GM23338 (cell line): ENCODE results near the gene BICRA. TPM values are rescaled to one million over a fixed set of nuclear protein-coding genes. Genes with fewer than 3 reads are reported as not detected.

Experiments used
- ATAC-seq: fragments of 200-7000 bp; cut with Tn5 transposase; 3 replicates; pipeline ENCODE4 v1.9.1; 2020
- DNase-seq: peaks from one replicate; pipeline ENCODE4 v3.0.0-alpha.2; 2015; ENCODE audit warnings: low spot score
- H2AFZ ChIP-seq: fragments of 200-600 bp; sonication (generic); 2 replicates; pipeline ENCODE4 v1.8.0; 2016; ENCODE audit warnings: antibody characterized with exemption, mild to moderate bottlenecking, moderate library complexity
- H3F3A ChIP-seq: fragments of 200-600 bp; sonication (generic); replicated peaks from 2 replicates; pipeline ENCODE4 v1.8.0; 2017; ENCODE audit warnings: antibody characterized with exemption, mixed run types, low read depth
- H3K27ac ChIP-seq: fragments of 200-600 bp; sonication (generic); 2 replicates; pipeline ENCODE4 v1.6.1; 2016; ENCODE audit warnings: low read depth
- H3K27me3 ChIP-seq: fragments of 200-600 bp; sonication (generic); 2 replicates; pipeline ENCODE4 v1.8.0; 2016; ENCODE audit warnings: mild to moderate bottlenecking, mixed run types, moderate library complexity; ENCODE audit not compliant: insufficient read depth
- H3K36me3 ChIP-seq: fragments of 200-600 bp; sonication (generic); 2 replicates; pipeline ENCODE4 v1.8.0; 2016; ENCODE audit warnings: mild to moderate bottlenecking; ENCODE audit not compliant: insufficient read depth
- H3K4me1 ChIP-seq: fragments of 200-600 bp; sonication (generic); 2 replicates; pipeline ENCODE4 v1.8.0; 2016; ENCODE audit warnings: mild to moderate bottlenecking, moderate library complexity; ENCODE audit not compliant: insufficient read depth
- H3K4me2 ChIP-seq: fragments of 200-600 bp; sonication (generic); 2 replicates; pipeline ENCODE4 v1.7.1; 2017; ENCODE audit warnings: mixed run types
- H3K4me3 ChIP-seq: fragments of 200-600 bp; sonication (generic); 2 replicates; pipeline ENCODE4 v1.6.1; 2016; ENCODE audit warnings: mixed run types
- H3K79me2 ChIP-seq: fragments of 200-600 bp; sonication (generic); replicated peaks from 2 replicates; pipeline ENCODE4 v1.8.0; 2017; ENCODE audit warnings: mild to moderate bottlenecking; ENCODE audit not compliant: insufficient read depth
- H3K9me2 ChIP-seq: fragments of 200-600 bp; sonication (generic); 2 replicates; pipeline ENCODE4 v1.8.0; 2017; ENCODE audit not compliant: insufficient read depth
- H4K20me1 ChIP-seq: fragments of 200-600 bp; sonication (generic); replicated peaks from 2 replicates; pipeline ENCODE4 v1.8.0; 2017; ENCODE audit warnings: mild to moderate bottlenecking; ENCODE audit not compliant: insufficient read depth
- H3K27ac Mint-ChIP-seq: 2 replicates; pipeline ENCODE4 v1.8.0; 2020; ENCODE audit warnings: inconsistent platforms, mild to moderate bottlenecking, moderate library complexity, mixed read lengths
- H3K27me3 Mint-ChIP-seq: 3 replicates; pipeline ENCODE4 v1.8.0; 2022; ENCODE audit warnings: low read depth, mild to moderate bottlenecking, moderate library complexity, mixed read lengths, inconsistent platforms; ENCODE audit not compliant: insufficient read depth, poor library complexity
- H3K36me3 Mint-ChIP-seq: 3 replicates; pipeline ENCODE4 v1.8.0; 2021; ENCODE audit warnings: low read depth, mild to moderate bottlenecking, inconsistent platforms, moderate library complexity, mixed read lengths
- H3K4me1 Mint-ChIP-seq: 3 replicates; pipeline ENCODE4 v1.8.0; 2020; ENCODE audit warnings: mild to moderate bottlenecking, inconsistent platforms, mixed read lengths
- H3K4me3 Mint-ChIP-seq: 3 replicates; pipeline ENCODE4 v1.8.0; 2021; ENCODE audit warnings: moderate library complexity, mild to moderate bottlenecking, inconsistent platforms, mixed read lengths
- H3K9me3 Mint-ChIP-seq: 3 replicates; pipeline ENCODE4 v1.8.0; 2020; ENCODE audit warnings: moderate library complexity, mild to moderate bottlenecking, inconsistent platforms, mixed read lengths
- CREB1 ChIP-seq: fragments of 250-450 bp; sonication (Bioruptor Pico); IDR thresholded peaks from 2 replicates; pipeline ENCODE4 v1.5.0; 2020; ENCODE audit warnings: low read depth, mild to moderate bottlenecking, moderate library complexity
- ETS1 ChIP-seq: IDR thresholded peaks from 2 replicates; pipeline ENCODE4 v1.6.1; 2016; ENCODE audit warnings: antibody characterized with exemption
- EZH2 ChIP-seq: fragments of 200-600 bp; sonication (generic); IDR thresholded peaks from one replicate; pipeline ENCODE4 v1.8.0; 2017; ENCODE audit warnings: antibody characterized with exemption, mild to moderate bottlenecking, low read depth; ENCODE audit not compliant: unreplicated experiment
- EZH2phosphoT487 ChIP-seq: fragments of 200-600 bp; sonication (generic); IDR thresholded peaks from one replicate; pipeline ENCODE4 v1.8.1; 2018; ENCODE audit warnings: antibody characterized with exemption; ENCODE audit not compliant: unreplicated experiment
- JUNB ChIP-seq: IDR thresholded peaks from one replicate; pipeline ENCODE4 v1.6.1; 2016; ENCODE audit warnings: antibody characterized with exemption; ENCODE audit not compliant: unreplicated experiment
- NANOG ChIP-seq: IDR thresholded peaks from 2 replicates; pipeline ENCODE4 v1.6.1; 2016; ENCODE audit warnings: antibody characterized with exemption, borderline replicate concordance
- POLR2AphosphoS5 ChIP-seq: IDR thresholded peaks from 2 replicates; pipeline ENCODE4 v1.6.1; 2016; ENCODE audit warnings: antibody characterized with exemption, low read depth
- STAT1 ChIP-seq: IDR thresholded peaks from one replicate; pipeline ENCODE4 v1.6.1; 2016; ENCODE audit warnings: antibody characterized with exemption; ENCODE audit not compliant: unreplicated experiment
- ZNF114 ChIP-seq: fragments of 250-450 bp; sonication (Bioruptor Pico); IDR thresholded peaks from 2 replicates; pipeline ENCODE4 v1.5.0; 2020; ENCODE audit warnings: mild to moderate bottlenecking, moderate library complexity
- ZNF331 ChIP-seq: fragments of 250-450 bp; sonication (Bioruptor Pico); IDR thresholded peaks from 2 replicates; pipeline ENCODE4 v1.5.0; 2020; ENCODE audit warnings: low read depth, mild to moderate bottlenecking, moderate library complexity
- ZNF462 ChIP-seq: fragments of 250-450 bp; sonication (Bioruptor Pico); IDR thresholded peaks from 2 replicates; pipeline ENCODE4 v1.5.0; 2020; ENCODE audit warnings: mild to moderate bottlenecking, moderate library complexity
- polyA plus RNA-seq: library from polyadenylated mRNA; unstranded; fragments of >200 nt; fragmentation: Nextera tagmentation; extraction: Ambion mirVana; gene quantifications from 2 replicates; pipeline ENCODE4 v1.2.1, GENCODE V29; 2016
- total RNA-seq: library from RNA; depleted of rRNA; stranded (reverse); fragments of >200 nt; shearing (Covaris generic); gene quantifications from 2 replicates; pipeline ENCODE4 v1.2.3, GENCODE V29; 2014
- TF ChIP-seq, protein P1 (sequence below), 2 experiments: fragments of 200-600 bp in 1 of 2; sonication (generic) in 1 of 2; conservative IDR thresholded peaks; 2 replicates each; pipeline versions ENCODE4 v1.5.1 to v1.6.1; 2016 to 2017; ENCODE audit warnings: antibody characterized with exemption in 2 of 2, low read depth in 2 of 2, mild to moderate bottlenecking in 2 of 2, moderate library complexity in 1 of 2
- TF ChIP-seq, protein P2 (sequence below): IDR thresholded peaks from one replicate; pipeline ENCODE4 v1.6.1; 2018; ENCODE audit warnings: antibody characterized with exemption; ENCODE audit not compliant: unreplicated experiment

BICRA gene
- total and polyA plus RNA-seq, 2 experiments from 2014 or later: 7.0 to 37.7 TPM

DNA sequence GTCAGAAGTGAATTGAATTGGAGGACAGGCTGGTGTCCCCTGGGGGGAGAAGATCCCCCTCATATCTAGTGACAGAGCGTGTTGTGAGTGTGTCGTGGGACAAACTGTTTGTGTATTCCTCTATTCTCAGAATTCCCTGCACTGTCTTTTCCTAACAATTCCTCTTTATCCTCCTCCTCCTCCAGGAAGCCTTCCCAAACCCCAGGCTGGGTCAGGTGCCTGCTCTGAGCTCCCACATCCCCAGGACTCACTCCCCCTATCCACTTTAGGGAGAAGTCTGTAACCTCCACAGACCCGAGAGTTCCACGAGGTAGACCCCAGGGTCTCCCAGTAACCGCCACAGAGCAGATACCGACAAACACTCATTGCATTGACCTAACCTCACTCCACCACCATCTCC is 15.1 kb upstream of the BICRA start:
- H3K27ac Mint-ChIP-seq: peak overlapping the region; percentile 74; the same call in 1 of the 2 replicates
- DNase-seq: no peak
- no peak for ATAC-seq

More for the DNA sequence above, 15.1 kb upstream of the BICRA start:
- peaks cover 6% of the 10 kb centered on the region for H3F3A ChIP-seq
- H3K4me1 Mint-ChIP-seq: peaks cover 7% of the 10 kb centered on the region; the same call in 2 of the 3 replicates
- no peaks in the 10 kb centered on the region for H3K9me3 Mint-ChIP-seq
- TF ChIP-seq, protein P1, sequence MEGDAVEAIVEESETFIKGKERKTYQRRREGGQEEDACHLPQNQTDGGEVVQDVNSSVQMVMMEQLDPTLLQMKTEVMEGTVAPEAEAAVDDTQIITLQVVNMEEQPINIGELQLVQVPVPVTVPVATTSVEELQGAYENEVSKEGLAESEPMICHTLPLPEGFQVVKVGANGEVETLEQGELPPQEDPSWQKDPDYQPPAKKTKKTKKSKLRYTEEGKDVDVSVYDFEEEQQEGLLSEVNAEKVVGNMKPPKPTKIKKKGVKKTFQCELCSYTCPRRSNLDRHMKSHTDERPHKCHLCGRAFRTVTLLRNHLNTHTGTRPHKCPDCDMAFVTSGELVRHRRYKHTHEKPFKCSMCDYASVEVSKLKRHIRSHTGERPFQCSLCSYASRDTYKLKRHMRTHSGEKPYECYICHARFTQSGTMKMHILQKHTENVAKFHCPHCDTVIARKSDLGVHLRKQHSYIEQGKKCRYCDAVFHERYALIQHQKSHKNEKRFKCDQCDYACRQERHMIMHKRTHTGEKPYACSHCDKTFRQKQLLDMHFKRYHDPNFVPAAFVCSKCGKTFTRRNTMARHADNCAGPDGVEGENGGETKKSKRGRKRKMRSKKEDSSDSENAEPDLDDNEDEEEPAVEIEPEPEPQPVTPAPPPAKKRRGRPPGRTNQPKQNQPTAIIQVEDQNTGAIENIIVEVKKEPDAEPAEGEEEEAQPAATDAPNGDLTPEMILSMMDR (conservative IDR thresholded peaks at IDR 0.05; ENCODE audit: low read depth in 2 of 2): no peak
- no peak for TF ChIP-seq STAT1
- TF ChIP-seq POLR2AphosphoS5: no peak
- no peak for TF ChIP-seq CREB1 (CRISPR knock-in tag)
- no peak for TF ChIP-seq ZNF462 (CRISPR knock-in tag)
- TF ChIP-seq NANOG: no peak
- no peak for TF ChIP-seq EZH2
- no peak for TF ChIP-seq ZNF114 (CRISPR knock-in tag)
- TF ChIP-seq, protein P2, sequence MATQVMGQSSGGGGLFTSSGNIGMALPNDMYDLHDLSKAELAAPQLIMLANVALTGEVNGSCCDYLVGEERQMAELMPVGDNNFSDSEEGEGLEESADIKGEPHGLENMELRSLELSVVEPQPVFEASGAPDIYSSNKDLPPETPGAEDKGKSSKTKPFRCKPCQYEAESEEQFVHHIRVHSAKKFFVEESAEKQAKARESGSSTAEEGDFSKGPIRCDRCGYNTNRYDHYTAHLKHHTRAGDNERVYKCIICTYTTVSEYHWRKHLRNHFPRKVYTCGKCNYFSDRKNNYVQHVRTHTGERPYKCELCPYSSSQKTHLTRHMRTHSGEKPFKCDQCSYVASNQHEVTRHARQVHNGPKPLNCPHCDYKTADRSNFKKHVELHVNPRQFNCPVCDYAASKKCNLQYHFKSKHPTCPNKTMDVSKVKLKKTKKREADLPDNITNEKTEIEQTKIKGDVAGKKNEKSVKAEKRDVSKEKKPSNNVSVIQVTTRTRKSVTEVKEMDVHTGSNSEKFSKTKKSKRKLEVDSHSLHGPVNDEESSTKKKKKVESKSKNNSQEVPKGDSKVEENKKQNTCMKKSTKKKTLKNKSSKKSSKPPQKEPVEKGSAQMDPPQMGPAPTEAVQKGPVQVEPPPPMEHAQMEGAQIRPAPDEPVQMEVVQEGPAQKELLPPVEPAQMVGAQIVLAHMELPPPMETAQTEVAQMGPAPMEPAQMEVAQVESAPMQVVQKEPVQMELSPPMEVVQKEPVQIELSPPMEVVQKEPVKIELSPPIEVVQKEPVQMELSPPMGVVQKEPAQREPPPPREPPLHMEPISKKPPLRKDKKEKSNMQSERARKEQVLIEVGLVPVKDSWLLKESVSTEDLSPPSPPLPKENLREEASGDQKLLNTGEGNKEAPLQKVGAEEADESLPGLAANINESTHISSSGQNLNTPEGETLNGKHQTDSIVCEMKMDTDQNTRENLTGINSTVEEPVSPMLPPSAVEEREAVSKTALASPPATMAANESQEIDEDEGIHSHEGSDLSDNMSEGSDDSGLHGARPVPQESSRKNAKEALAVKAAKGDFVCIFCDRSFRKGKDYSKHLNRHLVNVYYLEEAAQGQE: no peak
- TF ChIP-seq ETS1: no peak
- TF ChIP-seq ZNF331: no peak
- TF ChIP-seq JUNB: no peak
- no peak for TF ChIP-seq EZH2phosphoT487
- H3K36me3 Mint-ChIP-seq: no peaks in the 10 kb centered on the region
- H3K27me3 ChIP-seq: no peaks in the 10 kb centered on the region
- no peak overlapping the region for H3K27ac ChIP-seq
- H3K4me3 Mint-ChIP-seq: no peak overlapping the region
- peaks cover 12% of the 10 kb centered on the region; the same call in 1 of the 2 replicates for H3K4me1 ChIP-seq
- H3K79me2 ChIP-seq: no peaks in the 10 kb centered on the region
- H3K9me2 ChIP-seq: no peaks in the 10 kb centered on the region
- peaks cover 6% of the 10 kb centered on the region for H3K27me3 Mint-ChIP-seq
- H2AFZ ChIP-seq: peak overlapping the region; percentile 52; the same call in 1 of the 2 replicates
- no peak overlapping the region for H3K4me2 ChIP-seq
- no peaks in the 10 kb centered on the region for H4K20me1 ChIP-seq
- no peaks in the 10 kb centered on the region for H3K36me3 ChIP-seq
- no peak overlapping the region for H3K4me3 ChIP-seq
